H1 (cell line): Measurements from ENCODE around the gene ALPI. TPM values are rescaled to one million over a fixed set of nuclear protein-coding genes. Genes with fewer than 3 reads are reported as not detected.

Source experiments
- CTCF ChIA-PET: fragments of 300-600 bp; sonication (Branson Sonifier 250); formaldehyde crosslinking; loops from one replicate; lab custom pipeline; 2021; ENCODE audit not compliant: partially characterized antibody; lab: Charles Lee
- POLR2A ChIA-PET: fragments of 300-600 bp; sonication (Branson Sonifier 250); formaldehyde crosslinking; loops from one replicate; lab custom pipeline; 2021; ENCODE audit warnings: inconsistent platforms; ENCODE audit not compliant: partially characterized antibody; lab: Charles Lee
- DNase-seq, 2 experiments: peaks; one replicate each; pipeline versions ENCODE4 v3.0.0 to v3.0.0-alpha.2; 2010 to 2022; ENCODE audit warnings: low spot score in 2 of 2, low read depth in 1 of 2, mixed read lengths in 1 of 2
- FAIRE-seq: peaks from 2 replicates; lab custom pipeline; 2011; peaks lifted over from hg19 to GRCh38; lab: Jason Lieb, UNC
- H2AFZ ChIP-seq: 2 replicates; pipeline ENCODE4 v1.8.1; 2012; ENCODE audit warnings: low read length, inconsistent platforms
- H2AK5ac ChIP-seq: 2 replicates; pipeline ENCODE4 v1.6.1; 2013; ENCODE audit warnings: low read depth, low read length
- H2BK120ac ChIP-seq: replicated peaks from 2 replicates; pipeline ENCODE3; 2013; ENCODE audit warnings: low read depth, low read length, inconsistent platforms
- H2BK12ac ChIP-seq: 2 replicates; pipeline ENCODE4 v1.6.1; 2013; ENCODE audit warnings: low read depth, low read length
- H2BK15ac ChIP-seq: 2 replicates; pipeline ENCODE4 v1.6.1; 2013; ENCODE audit warnings: low read length
- H2BK20ac ChIP-seq: 2 replicates; pipeline ENCODE4 v1.6.1; 2013; ENCODE audit warnings: low read length
- H2BK5ac ChIP-seq: 2 replicates; pipeline ENCODE4 v1.6.1; 2013; ENCODE audit warnings: low read depth, low read length
- H3K14ac ChIP-seq: 2 replicates; pipeline ENCODE4 v1.6.1; 2013; ENCODE audit warnings: inconsistent platforms; ENCODE audit not compliant: insufficient read length
- H3K18ac ChIP-seq: 2 replicates; pipeline ENCODE4 v1.6.1; 2013; ENCODE audit warnings: low read length; ENCODE audit errors: extremely low read depth
- H3K23ac ChIP-seq: 2 replicates; pipeline ENCODE4 v1.6.1; 2013; ENCODE audit warnings: inconsistent platforms; ENCODE audit not compliant: insufficient read length
- H3K23me2 ChIP-seq: 2 replicates; pipeline ENCODE4 v1.6.1; 2013; ENCODE audit warnings: low read depth, low read length
- H3K27ac ChIP-seq: 2 replicates; pipeline ENCODE4 v1.6.1; 2011; ENCODE audit warnings: low read depth, low read length, inconsistent platforms
- H3K27me3 ChIP-seq, 4 experiments: replicated peaks in 1 of 4; 1 replicate in 1 of 4; 2 replicates in 3 of 4; pipeline versions ENCODE4 v1.6.1 to v1.8.1; 2011 to 2013; ENCODE audit warnings: low read length in 3 of 4, mild to moderate bottlenecking in 3 of 4, inconsistent platforms in 2 of 4, mixed read lengths in 2 of 4, moderate library complexity in 1 of 4; ENCODE audit not compliant: control insufficient read depth in 3 of 4, insufficient read depth in 3 of 4; ENCODE audit errors: extremely low read depth in 1 of 4
- H3K36me3 ChIP-seq, 4 experiments: 2 replicates each; pipeline versions ENCODE4 v1.6.1 to v1.8.1; 2011 to 2013; ENCODE audit warnings: mild to moderate bottlenecking in 4 of 4, low read length in 3 of 4, moderate library complexity in 2 of 4, control low read depth in 1 of 4, inconsistent platforms in 1 of 4; ENCODE audit not compliant: insufficient read depth in 4 of 4, control insufficient read depth in 2 of 4
- H3K4ac ChIP-seq: replicated peaks from 2 replicates; pipeline ENCODE3; 2013; ENCODE audit warnings: low read length, low read depth, mixed read lengths, inconsistent platforms; ENCODE audit not compliant: insufficient read length
- H3K4me1 ChIP-seq, 4 experiments: replicated peaks in 1 of 4; 1 replicate in 1 of 4; 2 replicates in 3 of 4; pipeline versions ENCODE4 v1.6.1 to v1.8.1; 2011 to 2013; ENCODE audit warnings: low read length in 3 of 4, inconsistent platforms in 2 of 4, mixed read lengths in 1 of 4; ENCODE audit not compliant: insufficient read depth in 4 of 4, control insufficient read depth in 3 of 4
- H3K4me2 ChIP-seq, 2 experiments: 2 replicates each; pipeline versions ENCODE4 v1.6.1 to v1.8.1; 2011 to 2013; ENCODE audit warnings: low read depth in 2 of 2, low read length in 2 of 2, control low read depth in 1 of 2, inconsistent platforms in 1 of 2, mild to moderate bottlenecking in 1 of 2; ENCODE audit not compliant: insufficient read depth in 1 of 2
- H3K4me3 ChIP-seq, 4 experiments: fragments of 200-600, 300-600 bp in 1 of 4; sonication (generic), shearing (Covaris generic), sonication (Bioruptor Twin) in 1 of 4; 2 replicates each; pipeline versions ENCODE4 v1.5.1 to v1.8.1; 2011 to 2016; ENCODE audit warnings: low read length in 4 of 4, low read depth in 3 of 4, control low read depth in 2 of 4, inconsistent platforms in 2 of 4, mild to moderate bottlenecking in 2 of 4, mixed read lengths in 1 of 4, moderate library complexity in 1 of 4; ENCODE audit not compliant: insufficient read depth in 2 of 4; ENCODE audit errors: extremely low read depth in 1 of 4
- H3K56ac ChIP-seq: replicated peaks from 2 replicates; pipeline ENCODE3; 2013; ENCODE audit warnings: low read depth, mild to moderate bottlenecking, mixed read lengths, low read length, inconsistent platforms; ENCODE audit not compliant: insufficient read length
- H3K79me1 ChIP-seq: 2 replicates; pipeline ENCODE4 v1.6.1; 2013; ENCODE audit warnings: low read depth, low read length, control low read depth
- H3K79me2 ChIP-seq, 2 experiments: 2 replicates each; pipeline versions ENCODE4 v1.6.1 to v1.8.1; 2012 to 2013; ENCODE audit warnings: low read length in 2 of 2, mild to moderate bottlenecking in 2 of 2, inconsistent platforms in 1 of 2; ENCODE audit not compliant: insufficient read depth in 2 of 2, control insufficient read depth in 1 of 2
- H3K9ac ChIP-seq, 4 experiments: replicated peaks in 1 of 4; 1 replicate in 1 of 4; 2 replicates in 3 of 4; pipeline versions ENCODE4 v1.6.1 to v1.8.1; 2011 to 2013; ENCODE audit warnings: low read depth in 3 of 4, low read length in 3 of 4, control low read depth in 2 of 4, mild to moderate bottlenecking in 2 of 4, moderate library complexity in 2 of 4, inconsistent platforms in 1 of 4; ENCODE audit errors: extremely low read depth in 1 of 4
- H3K9me3 ChIP-seq, 2 experiments: 2 replicates each; pipeline versions ENCODE4 v1.6.1 to v1.8.1; 2012 to 2013; ENCODE audit warnings: mild to moderate bottlenecking in 2 of 2, moderate library complexity in 2 of 2, control low read depth in 1 of 2, inconsistent platforms in 1 of 2, low read depth in 1 of 2, low read length in 1 of 2, mixed read lengths in 1 of 2; ENCODE audit not compliant: insufficient read depth in 2 of 2
- H4K20me1 ChIP-seq, 2 experiments: replicated peaks in 1 of 2; 2 replicates each; pipeline versions ENCODE3 to v1.8.1; 2011 to 2013; ENCODE audit warnings: inconsistent platforms in 2 of 2, low read length in 2 of 2, mild to moderate bottlenecking in 1 of 2; ENCODE audit not compliant: insufficient read depth in 2 of 2, control insufficient read depth in 1 of 2
- H4K5ac ChIP-seq: 2 replicates; pipeline ENCODE4 v1.6.1; 2013; ENCODE audit warnings: low read length, low read depth, mixed read lengths, inconsistent platforms; ENCODE audit not compliant: insufficient read length
- H4K8ac ChIP-seq: 2 replicates; pipeline ENCODE4 v1.8.0; 2013; ENCODE audit warnings: mild to moderate bottlenecking, moderate library complexity, low read length, inconsistent platforms; ENCODE audit not compliant: insufficient read depth; ENCODE audit errors: extremely low read depth
- H4K91ac ChIP-seq: replicated peaks from 2 replicates; pipeline ENCODE3; 2013; ENCODE audit warnings: low read length, mixed read lengths, inconsistent platforms; ENCODE audit not compliant: insufficient read length
- RAD21 ChIP-seq, 2 experiments: IDR thresholded peaks in 1 of 2; conservative IDR thresholded peaks in 1 of 2; 2 replicates each; pipeline ENCODE4 v1.6.1; 2011; ENCODE audit warnings: low read depth in 2 of 2, low read length in 2 of 2, improper control_type of control experiment in 1 of 2, inconsistent platforms in 1 of 2, mild to moderate bottlenecking in 1 of 2, moderate library complexity in 1 of 2
- TBP ChIP-seq: IDR thresholded peaks from 2 replicates; pipeline ENCODE4 v1.6.1; 2011; ENCODE audit warnings: low read depth, low read length, improper control_type of control experiment
- WGBS, 2 experiments: shearing (Covaris generic) in 1 of 2; methylation state at CpG; one replicate each; pipeline versions ENCODE4 v1.1.6 to v1.1.7; 2013 to 2015; ENCODE audit warnings: low lambda C conversion rate in 2 of 2, mixed read lengths in 2 of 2, inconsistent platforms in 1 of 2, low coverage in 1 of 2, missing lambda C conversion rate in 1 of 2; ENCODE audit not compliant: insufficient replicate concordance in 2 of 2, insufficient coverage in 1 of 2, insufficient read length in 1 of 2; ENCODE audit errors: extremely low coverage in 1 of 2, missing lambda C conversion rate in 1 of 2; 5-methylcytosine and 5-hydroxymethylcytosine counted together
- polyA plus RNA-seq, 7 experiments: library from polyadenylated mRNA; depleted of rRNA in 3 of 7; stranded (reverse) in 5 of 7; unstranded in 2 of 7; fragments of >200 nt in 5 of 7; fragments of 200-250 nt in 2 of 7; gene quantifications; 1 replicate in 5 of 7; 2 replicates in 1 of 7; 4 replicates in 1 of 7; pipeline versions ENCODE4 v1.2.1 to v1.2.3, GENCODE V29; 2011 to 2013; ENCODE audit warnings: missing spikeins in 2 of 7, mixed read lengths in 2 of 7
- total RNA-seq: library from RNA; stranded (reverse); fragmentation: NEBNext Ultra II Directional; extraction: Animal tissue kit (Norgen Biotek cat#: 25700); gene quantifications from 2 replicates; pipeline ENCODE4 v1.2.1, GENCODE V29; 2021
- TF ChIP-seq, protein P1 (sequence below), 3 experiments: IDR thresholded peaks; 1 replicate in 2 of 3; 2 replicates in 1 of 3; pipeline versions ENCODE4 v1.5.1 to v1.6.1; 2011; ENCODE audit warnings: low read length in 3 of 3, mild to moderate bottlenecking in 3 of 3, inconsistent platforms in 2 of 3, low read depth in 1 of 3, moderate library complexity in 1 of 3; ENCODE audit not compliant: insufficient read depth in 1 of 3; ENCODE audit errors: control extremely low read depth in 1 of 3

Gene ALPI
- total and polyA plus RNA-seq, 2 of the 8 experiments (the other 6 are each of a cell fraction or from before 2014, with no cell fraction given) = not detected

GRCh38 chr2:232438951-232439757 is 16.8 kb upstream of the ALPI start:
- no peak overlapping the region; the same call in 1 of the 2 replicates for H4K8ac ChIP-seq
- no peak overlapping the region for H2BK5ac ChIP-seq
- H3K4me2 ChIP-seq = no peak overlapping the region
- H3K56ac ChIP-seq = no peak overlapping the region
- H2AK5ac ChIP-seq = no peak overlapping the region
- no peak overlapping the region for H3K4ac ChIP-seq
- H4K20me1 ChIP-seq = no peaks in the 10 kb centered on the region
- H2BK15ac ChIP-seq = no peak overlapping the region
- H3K4me1 ChIP-seq = peaks cover 0 to 6% (median 4%) of the 10 kb centered on the region in 4 experiments; a peak in 6 of 7 replicates
- peak in 1 of 2 experiments; percentile 71 for DNase-seq
- H4K5ac ChIP-seq = no peak overlapping the region
- H3K27me3 ChIP-seq = peaks cover 0 to 2% (median 0%) of the 10 kb centered on the region in 4 experiments; a peak in 3 of 7 replicates
- POLR2A ChIA-PET = interaction anchor here (0.7 to 1.7 kb wide), 9 partner anchors 18 to 71 kb away, joined by 3 to 9 read pairs (median 3); no protein-coding TSS in a partner anchor
- no peak overlapping the region for H3K14ac ChIP-seq
- H3K23ac ChIP-seq = no peak overlapping the region
- no peak overlapping the region for H2BK120ac ChIP-seq
- H4K91ac ChIP-seq = peak overlapping the region; percentile 27
- 82% methylated on average over 20 of the region's 22 CpGs; no CpG with 5 or more reads in 1 of the 2 experiments for WGBS, 2 experiments
- TF ChIP-seq, protein P1, sequence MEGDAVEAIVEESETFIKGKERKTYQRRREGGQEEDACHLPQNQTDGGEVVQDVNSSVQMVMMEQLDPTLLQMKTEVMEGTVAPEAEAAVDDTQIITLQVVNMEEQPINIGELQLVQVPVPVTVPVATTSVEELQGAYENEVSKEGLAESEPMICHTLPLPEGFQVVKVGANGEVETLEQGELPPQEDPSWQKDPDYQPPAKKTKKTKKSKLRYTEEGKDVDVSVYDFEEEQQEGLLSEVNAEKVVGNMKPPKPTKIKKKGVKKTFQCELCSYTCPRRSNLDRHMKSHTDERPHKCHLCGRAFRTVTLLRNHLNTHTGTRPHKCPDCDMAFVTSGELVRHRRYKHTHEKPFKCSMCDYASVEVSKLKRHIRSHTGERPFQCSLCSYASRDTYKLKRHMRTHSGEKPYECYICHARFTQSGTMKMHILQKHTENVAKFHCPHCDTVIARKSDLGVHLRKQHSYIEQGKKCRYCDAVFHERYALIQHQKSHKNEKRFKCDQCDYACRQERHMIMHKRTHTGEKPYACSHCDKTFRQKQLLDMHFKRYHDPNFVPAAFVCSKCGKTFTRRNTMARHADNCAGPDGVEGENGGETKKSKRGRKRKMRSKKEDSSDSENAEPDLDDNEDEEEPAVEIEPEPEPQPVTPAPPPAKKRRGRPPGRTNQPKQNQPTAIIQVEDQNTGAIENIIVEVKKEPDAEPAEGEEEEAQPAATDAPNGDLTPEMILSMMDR (IDR thresholded peaks at IDR 0.05; ENCODE audit: control extremely low read depth in 1 of 3, insufficient read depth in 1 of 3, low read depth in 1 of 3, low read length in 3 of 3) = peak in 2 of 3 experiments; percentile 22 to 28; a peak in 2 of 4 replicates
- TF ChIP-seq TBP (no peak), RAD21 (IDR thresholded peaks at IDR 0.05 in 1 of 2, conservative IDR thresholded peaks at IDR 0.05 in 1 of 2; ENCODE audit: low read depth in 2 of 2, low read length in 2 of 2) (peak; percentile 36 to 45)
- TF ChIP-seq, all 59 proteins: peak for 2
- no peaks in the 10 kb centered on the region for H3K9me3 ChIP-seq
- H2BK20ac ChIP-seq = no peak overlapping the region
- H3K23me2 ChIP-seq = no peaks in the 10 kb centered on the region
- H3K79me2 ChIP-seq = no peaks in the 10 kb centered on the region
- no peak overlapping the region for H2AFZ ChIP-seq
- H3K36me3 ChIP-seq = no peaks in the 10 kb centered on the region
- H3K79me1 ChIP-seq = no peaks in the 10 kb centered on the region
- peak; percentile 36 for FAIRE-seq
- H3K27ac ChIP-seq = no peak overlapping the region
- H3K18ac ChIP-seq = no peak overlapping the region; the same call in 1 of the 2 replicates
- H3K9ac ChIP-seq = no peak overlapping the region
- CTCF ChIA-PET = interaction anchor here (0.6 to 4.9 kb wide), 60 partner anchors 9 to 587 kb away, joined by 3 to 68 read pairs (median 5); partner anchors contain the start of genes ALPP, CHRND, EFHD1 and NPPC
- peak overlapping the region; percentile 75; the same call in 1 of the 2 replicates for H2BK12ac ChIP-seq
- H3K4me3 ChIP-seq = no peak overlapping the region
